Esophagus muscularis mucosa (tissue), 3 donors: ENCODE results near the gene TIMM23.

Source experiments
- POLR2A ChIP-seq: fragments of 450-650 bp; IDR thresholded peaks from one replicate; pipeline ENCODE4 v1.6.1; 2017; ENCODE audit warnings: antibody characterized with exemption, moderate library complexity, mild to moderate bottlenecking, low read depth
- TF ChIP-seq, protein P1 (sequence below), 3 experiments: fragments of 200-600 bp in 2 of 3; fragments of 450-650 bp in 1 of 3; sonication (generic) in 2 of 3; IDR thresholded peaks; one replicate each; pipeline ENCODE4 v1.5.1; 2017 to 2019; ENCODE audit warnings: antibody characterized with exemption in 3 of 3, mild to moderate bottlenecking in 2 of 3, moderate library complexity in 1 of 3

DNA sequence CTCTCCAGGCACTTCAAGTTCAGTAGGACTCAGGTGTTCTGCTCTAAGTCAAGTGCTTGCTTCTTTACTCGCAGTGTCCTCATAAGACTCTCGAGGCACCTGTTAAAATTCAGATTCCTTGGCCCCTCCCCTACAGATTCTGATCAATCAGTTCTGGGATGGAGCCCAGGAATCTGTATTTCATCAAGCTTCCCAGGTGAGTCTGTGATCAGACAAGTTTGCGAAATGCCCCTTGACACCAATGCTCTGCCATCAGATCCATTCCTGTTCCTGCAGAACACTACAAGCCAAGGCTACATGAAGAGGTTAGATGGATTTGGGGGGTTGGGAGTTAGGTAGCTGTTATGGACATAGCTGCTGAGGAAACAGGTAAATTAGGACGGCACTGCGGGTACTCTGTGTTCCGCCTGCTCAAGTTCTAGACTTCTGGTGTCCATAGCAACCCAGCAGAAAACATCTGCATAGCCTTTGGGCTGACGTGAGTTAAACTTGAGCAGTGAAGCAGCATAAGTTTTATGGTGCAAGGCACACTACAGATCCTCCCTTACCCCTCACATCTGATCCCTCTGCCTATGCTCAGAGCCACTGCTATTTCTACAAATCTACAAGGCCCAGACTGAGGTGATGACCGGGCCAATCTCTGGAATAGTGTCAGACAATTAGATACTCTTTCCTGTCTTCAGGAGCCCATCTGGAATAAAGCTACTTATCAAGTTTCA, 65.0 kb downstream of the TIMM23 start:
- TF ChIP-seq, protein P1, sequence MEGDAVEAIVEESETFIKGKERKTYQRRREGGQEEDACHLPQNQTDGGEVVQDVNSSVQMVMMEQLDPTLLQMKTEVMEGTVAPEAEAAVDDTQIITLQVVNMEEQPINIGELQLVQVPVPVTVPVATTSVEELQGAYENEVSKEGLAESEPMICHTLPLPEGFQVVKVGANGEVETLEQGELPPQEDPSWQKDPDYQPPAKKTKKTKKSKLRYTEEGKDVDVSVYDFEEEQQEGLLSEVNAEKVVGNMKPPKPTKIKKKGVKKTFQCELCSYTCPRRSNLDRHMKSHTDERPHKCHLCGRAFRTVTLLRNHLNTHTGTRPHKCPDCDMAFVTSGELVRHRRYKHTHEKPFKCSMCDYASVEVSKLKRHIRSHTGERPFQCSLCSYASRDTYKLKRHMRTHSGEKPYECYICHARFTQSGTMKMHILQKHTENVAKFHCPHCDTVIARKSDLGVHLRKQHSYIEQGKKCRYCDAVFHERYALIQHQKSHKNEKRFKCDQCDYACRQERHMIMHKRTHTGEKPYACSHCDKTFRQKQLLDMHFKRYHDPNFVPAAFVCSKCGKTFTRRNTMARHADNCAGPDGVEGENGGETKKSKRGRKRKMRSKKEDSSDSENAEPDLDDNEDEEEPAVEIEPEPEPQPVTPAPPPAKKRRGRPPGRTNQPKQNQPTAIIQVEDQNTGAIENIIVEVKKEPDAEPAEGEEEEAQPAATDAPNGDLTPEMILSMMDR (IDR thresholded peaks at IDR 0.05) = no peak
- no peak for TF ChIP-seq POLR2A
